ENCODE data around the gene SYNE1. TPM values are rescaled to one million over a fixed set of nuclear protein-coding genes. Genes with fewer than 3 reads are reported as not detected.

Gene SYNE1
- total and polyA plus RNA-seq, 4 donors: 10.2 to 105 (median 24.5) TPM

DNA sequence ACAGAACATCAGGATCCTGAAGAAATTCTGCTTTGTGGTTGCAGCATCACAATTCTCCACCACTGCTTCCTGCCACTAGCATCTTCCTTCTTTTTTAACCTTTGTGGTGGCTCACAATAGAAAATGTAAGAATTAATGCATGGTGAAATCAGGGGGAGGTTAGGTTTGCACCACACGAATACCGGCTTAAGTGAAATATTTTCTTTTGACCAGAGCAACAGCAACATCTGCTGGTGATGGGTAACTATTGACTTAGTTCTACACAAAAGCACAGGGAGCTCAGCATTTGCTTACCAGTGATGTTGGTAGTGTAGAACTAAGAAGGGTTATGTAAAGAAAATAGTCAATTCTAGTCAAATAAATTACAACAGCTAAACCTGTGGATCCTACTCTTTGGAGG lies 280.5 kb downstream of the SYNE1 start:
- H3K4me1 ChIP-seq (ENCODE audit: control insufficient read depth in 4 of 4, insufficient read depth in 4 of 4, low read length in 3 of 4): peaks cover 0 to 2% (median 0%) of the 10 kb centered on the region in 4 donors
- no peak overlapping the region for H3K4me3 ChIP-seq (ENCODE audit: low read depth in 1 of 3, low read length in 3 of 3)
- no peak overlapping the region for H3K9ac ChIP-seq (ENCODE audit: low read depth in 1 of 2, low read length in 2 of 2)
- H3K27me3 ChIP-seq (ENCODE audit: control insufficient read depth in 4 of 4, insufficient read depth in 4 of 4, low read length in 3 of 4): no peaks in the 10 kb centered on the region
- H3K9me3 ChIP-seq (ENCODE audit: control insufficient read depth in 4 of 4, low read length in 3 of 4): no peaks in the 10 kb centered on the region
- H3K36me3 ChIP-seq (ENCODE audit: control insufficient read depth in 4 of 4, insufficient read depth in 3 of 4, low read depth in 1 of 4, low read length in 3 of 4): peaks cover 0 to 10% (median 5%) of the 10 kb centered on the region in 4 donors
- H3K27ac ChIP-seq (ENCODE audit: low read depth in 1 of 2, low read length in 2 of 2): no peak overlapping the region
- WGBS: 13% methylated on average over 2 of the region's 2 CpGs
- no peak for DNase-seq (ENCODE audit: low spot score)
- TF ChIP-seq RAD21 (IDR thresholded peaks at IDR 0.05): peak; percentile 76 to 80
- TF ChIP-seq, protein P1, sequence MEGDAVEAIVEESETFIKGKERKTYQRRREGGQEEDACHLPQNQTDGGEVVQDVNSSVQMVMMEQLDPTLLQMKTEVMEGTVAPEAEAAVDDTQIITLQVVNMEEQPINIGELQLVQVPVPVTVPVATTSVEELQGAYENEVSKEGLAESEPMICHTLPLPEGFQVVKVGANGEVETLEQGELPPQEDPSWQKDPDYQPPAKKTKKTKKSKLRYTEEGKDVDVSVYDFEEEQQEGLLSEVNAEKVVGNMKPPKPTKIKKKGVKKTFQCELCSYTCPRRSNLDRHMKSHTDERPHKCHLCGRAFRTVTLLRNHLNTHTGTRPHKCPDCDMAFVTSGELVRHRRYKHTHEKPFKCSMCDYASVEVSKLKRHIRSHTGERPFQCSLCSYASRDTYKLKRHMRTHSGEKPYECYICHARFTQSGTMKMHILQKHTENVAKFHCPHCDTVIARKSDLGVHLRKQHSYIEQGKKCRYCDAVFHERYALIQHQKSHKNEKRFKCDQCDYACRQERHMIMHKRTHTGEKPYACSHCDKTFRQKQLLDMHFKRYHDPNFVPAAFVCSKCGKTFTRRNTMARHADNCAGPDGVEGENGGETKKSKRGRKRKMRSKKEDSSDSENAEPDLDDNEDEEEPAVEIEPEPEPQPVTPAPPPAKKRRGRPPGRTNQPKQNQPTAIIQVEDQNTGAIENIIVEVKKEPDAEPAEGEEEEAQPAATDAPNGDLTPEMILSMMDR (IDR thresholded peaks at IDR 0.05; ENCODE audit: low read depth, low read length, missing input control): peak; percentile 42
- TF ChIP-seq FOXA2 (IDR thresholded peaks at IDR 0.05): no peak
- no peak for TF ChIP-seq GABPA (IDR thresholded peaks at IDR 0.05 in 1 of 2, conservative IDR thresholded peaks at IDR 0.05 in 1 of 2)
- TF ChIP-seq, protein P2, sequence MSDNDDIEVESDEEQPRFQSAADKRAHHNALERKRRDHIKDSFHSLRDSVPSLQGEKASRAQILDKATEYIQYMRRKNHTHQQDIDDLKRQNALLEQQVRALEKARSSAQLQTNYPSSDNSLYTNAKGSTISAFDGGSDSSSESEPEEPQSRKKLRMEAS (IDR thresholded peaks at IDR 0.05): no peak
- TF ChIP-seq, protein P3, sequence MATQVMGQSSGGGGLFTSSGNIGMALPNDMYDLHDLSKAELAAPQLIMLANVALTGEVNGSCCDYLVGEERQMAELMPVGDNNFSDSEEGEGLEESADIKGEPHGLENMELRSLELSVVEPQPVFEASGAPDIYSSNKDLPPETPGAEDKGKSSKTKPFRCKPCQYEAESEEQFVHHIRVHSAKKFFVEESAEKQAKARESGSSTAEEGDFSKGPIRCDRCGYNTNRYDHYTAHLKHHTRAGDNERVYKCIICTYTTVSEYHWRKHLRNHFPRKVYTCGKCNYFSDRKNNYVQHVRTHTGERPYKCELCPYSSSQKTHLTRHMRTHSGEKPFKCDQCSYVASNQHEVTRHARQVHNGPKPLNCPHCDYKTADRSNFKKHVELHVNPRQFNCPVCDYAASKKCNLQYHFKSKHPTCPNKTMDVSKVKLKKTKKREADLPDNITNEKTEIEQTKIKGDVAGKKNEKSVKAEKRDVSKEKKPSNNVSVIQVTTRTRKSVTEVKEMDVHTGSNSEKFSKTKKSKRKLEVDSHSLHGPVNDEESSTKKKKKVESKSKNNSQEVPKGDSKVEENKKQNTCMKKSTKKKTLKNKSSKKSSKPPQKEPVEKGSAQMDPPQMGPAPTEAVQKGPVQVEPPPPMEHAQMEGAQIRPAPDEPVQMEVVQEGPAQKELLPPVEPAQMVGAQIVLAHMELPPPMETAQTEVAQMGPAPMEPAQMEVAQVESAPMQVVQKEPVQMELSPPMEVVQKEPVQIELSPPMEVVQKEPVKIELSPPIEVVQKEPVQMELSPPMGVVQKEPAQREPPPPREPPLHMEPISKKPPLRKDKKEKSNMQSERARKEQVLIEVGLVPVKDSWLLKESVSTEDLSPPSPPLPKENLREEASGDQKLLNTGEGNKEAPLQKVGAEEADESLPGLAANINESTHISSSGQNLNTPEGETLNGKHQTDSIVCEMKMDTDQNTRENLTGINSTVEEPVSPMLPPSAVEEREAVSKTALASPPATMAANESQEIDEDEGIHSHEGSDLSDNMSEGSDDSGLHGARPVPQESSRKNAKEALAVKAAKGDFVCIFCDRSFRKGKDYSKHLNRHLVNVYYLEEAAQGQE (IDR thresholded peaks at IDR 0.05): no peak
- TF ChIP-seq TAF1 (conservative IDR thresholded peaks at IDR 0.05): no peak
- no peak for TF ChIP-seq SP1 (IDR thresholded peaks at IDR 0.05)

DNA sequence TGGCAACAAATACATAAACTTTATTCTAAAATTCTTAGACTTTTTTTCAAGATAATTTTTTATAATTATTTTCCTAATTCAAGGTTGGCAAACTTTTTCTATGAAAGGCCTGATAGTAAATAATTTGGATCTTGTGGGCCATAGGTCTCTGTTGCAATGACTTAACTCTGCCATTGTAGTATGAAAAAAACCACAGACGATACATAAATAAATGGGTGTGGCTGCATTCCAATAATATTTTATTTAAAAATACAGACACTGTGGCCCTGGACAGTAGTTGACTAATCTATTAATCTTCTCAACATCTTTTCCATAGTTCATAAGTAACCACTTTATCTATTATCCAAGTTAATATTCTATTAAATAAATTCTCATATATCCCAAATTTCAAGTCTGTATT lies 281.1 kb downstream of the SYNE1 start:
- H3K9ac ChIP-seq (ENCODE audit: low read depth in 1 of 2, low read length in 2 of 2): no peak overlapping the region
- H3K27ac ChIP-seq (ENCODE audit: low read depth in 1 of 2, low read length in 2 of 2): no peak overlapping the region
- H3K36me3 ChIP-seq (ENCODE audit: control insufficient read depth in 4 of 4, insufficient read depth in 3 of 4, low read depth in 1 of 4, low read length in 3 of 4): peaks cover 0 to 10% (median 5%) of the 10 kb centered on the region in 4 donors
- WGBS: 82% methylated on average over 1 of the region's 1 CpG
- H3K27me3 ChIP-seq (ENCODE audit: control insufficient read depth in 4 of 4, insufficient read depth in 4 of 4, low read length in 3 of 4): no peaks in the 10 kb centered on the region
- TF ChIP-seq GABPA (IDR thresholded peaks at IDR 0.05 in 1 of 2, conservative IDR thresholded peaks at IDR 0.05 in 1 of 2): no peak
- TF ChIP-seq HNF4G (IDR thresholded peaks at IDR 0.05): no peak
- TF ChIP-seq NR2F2 (IDR thresholded peaks at IDR 0.05): no peak
- no peak for TF ChIP-seq YY1 (IDR thresholded peaks at IDR 0.05)
- TF ChIP-seq SP1 (IDR thresholded peaks at IDR 0.05): no peak
- no peak for TF ChIP-seq FOXA1 (IDR thresholded peaks at IDR 0.05)
- no peak for TF ChIP-seq EGR1 (IDR thresholded peaks at IDR 0.05; ENCODE audit: low read depth in 2 of 2)
- TF ChIP-seq HNF4A (conservative IDR thresholded peaks at IDR 0.05): no peak
- TF ChIP-seq, protein P1 (IDR thresholded peaks at IDR 0.05; ENCODE audit: low read depth, low read length, missing input control): no peak
- TF ChIP-seq, protein P4, sequence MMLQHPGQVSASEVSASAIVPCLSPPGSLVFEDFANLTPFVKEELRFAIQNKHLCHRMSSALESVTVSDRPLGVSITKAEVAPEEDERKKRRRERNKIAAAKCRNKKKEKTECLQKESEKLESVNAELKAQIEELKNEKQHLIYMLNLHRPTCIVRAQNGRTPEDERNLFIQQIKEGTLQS (IDR thresholded peaks at IDR 0.05): no peak
- TF ChIP-seq, protein P3 (IDR thresholded peaks at IDR 0.05): no peak
- no peak for TF ChIP-seq RAD21 (IDR thresholded peaks at IDR 0.05)
- TF ChIP-seq JUND (IDR thresholded peaks at IDR 0.05): no peak
- TF ChIP-seq, protein P2 (IDR thresholded peaks at IDR 0.05): no peak
- no peak for DNase-seq (ENCODE audit: low spot score)
- H3K4me1 ChIP-seq (ENCODE audit: control insufficient read depth in 4 of 4, insufficient read depth in 4 of 4, low read length in 3 of 4): peaks cover 0 to 2% (median 0%) of the 10 kb centered on the region in 4 donors
- no peak overlapping the region for H3K4me3 ChIP-seq (ENCODE audit: low read depth in 1 of 3, low read length in 3 of 3)
- no peaks in the 10 kb centered on the region for H3K9me3 ChIP-seq (ENCODE audit: control insufficient read depth in 4 of 4, low read length in 3 of 4)
